ENCODE measurements around the gene TCOF1.

DNA sequence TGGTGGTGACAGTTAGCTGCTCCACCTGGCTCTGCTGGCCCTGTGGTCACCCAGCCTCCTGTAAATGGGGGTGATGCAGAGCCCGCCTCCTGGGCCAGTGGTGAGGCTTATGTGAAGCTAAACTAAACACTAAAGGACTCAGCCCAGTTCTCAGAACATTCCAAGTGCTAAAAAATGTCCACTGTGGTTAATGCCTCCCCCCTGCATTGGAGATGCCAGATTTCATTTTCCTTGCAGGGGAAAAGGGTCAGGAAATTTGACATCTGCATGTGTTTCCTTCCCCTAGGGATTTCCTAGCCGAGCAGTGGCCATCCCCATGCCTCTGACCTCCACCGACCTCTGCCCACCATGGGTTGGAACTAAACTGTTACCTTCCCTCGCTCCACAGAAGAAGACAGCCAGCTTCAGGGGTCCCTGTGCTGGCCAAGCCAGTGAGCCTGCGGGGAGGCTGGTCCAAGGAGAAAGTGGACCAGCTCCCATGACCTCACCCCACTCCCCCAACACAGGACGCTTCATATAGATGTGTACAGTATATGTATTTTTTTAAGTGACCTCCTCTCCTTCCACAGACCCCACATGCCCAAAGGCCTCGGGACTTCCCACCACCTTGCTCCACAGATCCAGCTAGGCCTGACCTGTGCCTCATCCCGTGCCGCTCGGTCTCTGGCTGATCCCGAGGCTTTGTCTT, 42.2 kb downstream of the TCOF1 start:
- TF ChIP-seq POLR2A (IDR thresholded peaks at IDR 0.05; ENCODE audit: low read length): no peak
- TF ChIP-seq GATA1 (IDR thresholded peaks at IDR 0.05; ENCODE audit: low read depth, low read length): no peak

Measured in erythroblast (primary cell).